Vagina (tissue), 2 donors: ENCODE results near the gene CRYBA4.

Experiments
- CTCF ChIP-seq, 3 experiments: fragments of 450-650 bp in 2 of 3; fragments of 200-600 bp in 1 of 3; sonication (generic) in 1 of 3; IDR thresholded peaks; one replicate each; pipeline ENCODE4 v1.5.1; 2017 to 2019; ENCODE audit warnings: antibody characterized with exemption in 3 of 3, mild to moderate bottlenecking in 2 of 3, moderate library complexity in 2 of 3
- POLR2A ChIP-seq, 2 donors: fragments of 450-650 bp; IDR thresholded peaks; one replicate each; pipeline ENCODE4 v1.6.1; 2017; ENCODE audit warnings: antibody characterized with exemption in 2 of 2, mild to moderate bottlenecking in 2 of 2, moderate library complexity in 2 of 2
- POLR2AphosphoS5 ChIP-seq, 2 donors: sonication (generic); formaldehyde crosslinking; IDR thresholded peaks; one replicate each; pipeline ENCODE4 v1.9.0; 2017; ENCODE audit warnings: antibody characterized with exemption in 2 of 2, mild to moderate bottlenecking in 2 of 2, low read depth in 1 of 2; ENCODE audit not compliant: insufficient read depth in 1 of 2

GRCh38 chr22:26608129-26608528 is 13.6 kb upstream of the CRYBA4 start:
- TF ChIP-seq POLR2AphosphoS5 (IDR thresholded peaks at IDR 0.05; ENCODE audit: insufficient read depth in 1 of 2, low read depth in 1 of 2) = no peak
- no peak for TF ChIP-seq CTCF (IDR thresholded peaks at IDR 0.05)
- no peak for TF ChIP-seq POLR2A (IDR thresholded peaks at IDR 0.05)
